Adrenal gland (tissue), 12 donors: Measurements from ENCODE around the gene PRKAR1B. TPM values are rescaled to one million over a fixed set of nuclear protein-coding genes. Genes with fewer than 3 reads are reported as not detected.
A peak's percentile ranks its signal among the peaks of the same experiment; 100 is the strongest.

Experiments
- DNase-seq, 7 donors: peaks; one replicate each; pipeline ENCODE4 v3.0.0-alpha.2; 2019 to 2020
- H3K27ac ChIP-seq, 5 donors: fragments of 200-600 bp; sonication (generic) in 4 of 5; 1 replicate in 3 of 5; 2 replicates in 2 of 5; pipeline versions ENCODE4 v1.5.1 to v1.8.0; 2016 to 2020; ENCODE audit warnings: mild to moderate bottlenecking in 1 of 5
- H3K27me3 ChIP-seq: fragments of 200-600 bp; 2 replicates; pipeline ENCODE4 v1.8.0; 2021
- H3K36me3 ChIP-seq, 2 donors: fragments of 200-600 bp; replicated peaks in 1 of 2; 1 replicate in 1 of 2; 2 replicates in 1 of 2; pipeline versions ENCODE4 v1.5.1 to v1.8.0; 2018 to 2022
- H3K4me1 ChIP-seq, 2 donors: fragments of 200-600 bp; replicated peaks in 1 of 2; 1 replicate in 1 of 2; 2 replicates in 1 of 2; pipeline versions ENCODE4 v1.5.1 to v1.8.0; 2018 to 2021
- H3K4me3 ChIP-seq, 4 donors: fragments of 200-600 bp; sonication (generic) in 3 of 4; one replicate each; pipeline ENCODE4 v1.5.1; 2016 to 2018
- H3K9me3 ChIP-seq, 3 donors: fragments of 200-600 bp; sonication (generic) in 1 of 3; replicated peaks in 1 of 3; 1 replicate in 2 of 3; 2 replicates in 1 of 3; pipeline versions ENCODE4 v1.5.1 to v1.8.0; 2016 to 2021
- CTCF ChIP-seq, 6 experiments: fragments of 450-650 bp in 4 of 6; fragments of 200-600 bp in 2 of 6; sonication (generic) in 1 of 6; IDR thresholded peaks; 1 replicate in 5 of 6; 2 replicates in 1 of 6; pipeline versions ENCODE4 v1.5.1 to v1.8.0; 2016 to 2021; ENCODE audit warnings: antibody characterized with exemption in 6 of 6, mild to moderate bottlenecking in 2 of 6, moderate library complexity in 1 of 6
- POLR2A ChIP-seq, 2 donors: fragments of 450-650 bp; IDR thresholded peaks; one replicate each; pipeline ENCODE4 v1.6.1; 2017; ENCODE audit warnings: antibody characterized with exemption in 2 of 2, mild to moderate bottlenecking in 2 of 2, moderate library complexity in 1 of 2
- WGBS, 4 donors: extraction: QIAGEN DNeasy Blood & Tissue Kit in 2 of 4; methylation state at CpG; one replicate each; pipeline versions ENCODE4 v1.1.5 to v1.1.7; 2013 to 2017; 5-methylcytosine and 5-hydroxymethylcytosine counted together
- intact Hi-C, 2 donors: fragments of 100-400 bp; cut with DNase I; formaldehyde crosslinking; loops; one replicate each; pipeline versions ENCODE4 v1.14.1 to v1.15.0; 2022 to 2023
- polyA plus RNA-seq, 3 donors: library from polyadenylated mRNA; stranded (reverse); fragments of 200-250 nt in 2 of 3; fragments of 350-450 nt in 1 of 3; fragmentation: Illumina TruSeq in 1 of 3; extraction: RNeasy Lipid Tissue Mini Kit (QIAGEN cat#74804) in 1 of 3; gene quantifications; one replicate each; pipeline ENCODE4 v1.2.3, GENCODE V29; 2013 to 2014
- total RNA-seq, 9 donors: library from RNA; depleted of rRNA in 4 of 9; stranded (reverse); fragments of >200 nt in 4 of 9; fragments of 120-200 nt in 1 of 9; fragmentation: NEBNext Ultra II Directional in 1 of 9; extraction: Animal tissue kit (Norgen Biotek cat#: 25700) in 1 of 9; gene quantifications; one replicate each; pipeline versions ENCODE4 v1.1.0 to v1.2.4, GENCODE V29; 2013 to 2023
- donor health status: healthy with polysubstance abuse.
- donor health status: Bipolar disorder and iron deficiency.
- donor health status: DM: yes; HTN: yes; CAD: no.
- donor health status: DM: no; HTN: no; CAD: no.
- donor health status: DM: no; HTN: no; CAD: no.
- donor health status: DM: yes; HTN: yes; CAD: no.

The PRKAR1B gene
- total and polyA plus RNA-seq, 12 donors: 5.2 to 21.5 (median 11.7) TPM

- Histone ChIP-seq H3K36me3 (peaks cover 0 to 28% of the 10 kb centered on the region in 2 donors), H3K9me3 (no peaks in the 10 kb centered on the region), H3K27me3 (no peaks in the 10 kb centered on the region), H3K27ac (peak overlapping the region in 2 of 5 donors; percentile 64 to 79), H3K4me3 (no peak overlapping the region), H3K4me1 (peaks cover 0 to 16% of the 10 kb centered on the region in 2 donors)
- TF ChIP-seq POLR2A (IDR thresholded peaks at IDR 0.05): no peak
- no peak for TF ChIP-seq CTCF (IDR thresholded peaks at IDR 0.05)
- WGBS, 4 donors: 86 to 96% (median 90%) methylated on average over 65 of the region's 65 CpGs
- DNase-seq: peak in 5 of 7 donors; percentile 32 to 81 (median 44)
- intact Hi-C loops: no loop called here
Measured at GRCh38 chr7:767941-768731, 41.1 kb upstream of the PRKAR1B start.

GRCh38 chr7:767580-767940, 40.5 kb upstream of the PRKAR1B start:
- TF ChIP-seq POLR2A (IDR thresholded peaks at IDR 0.05) (no peak), CTCF (IDR thresholded peaks at IDR 0.05) (no peak)
- intact Hi-C loops: no loop called here
- Histone ChIP-seq H3K9me3 (no peaks in the 10 kb centered on the region), H3K4me3 (no peak overlapping the region), H3K4me1 (peaks cover 0 to 16% of the 10 kb centered on the region in 2 donors), H3K36me3 (peaks cover 0 to 33% of the 10 kb centered on the region in 2 donors), H3K27me3 (no peaks in the 10 kb centered on the region), H3K27ac (peak overlapping the region in 1 of 5 donors; percentile 79)
- WGBS, 4 donors: 83 to 97% (median 89%) methylated on average over 17 to 20 of the region's 21 CpGs
- peak in 1 of 7 donors; percentile 35 for DNase-seq

GRCh38 chr7:765383-765782, 38.3 kb upstream of the PRKAR1B start:
- no peaks in the 10 kb centered on the region for H3K4me1 ChIP-seq
- TF ChIP-seq CTCF (IDR thresholded peaks at IDR 0.05): no peak
- no peak for TF ChIP-seq POLR2A (IDR thresholded peaks at IDR 0.05)
- H3K4me3 ChIP-seq: no peak overlapping the region
- 92 to 97% (median 96%) methylated on average over 7 of the region's 7 CpGs for WGBS, 4 donors
- H3K9me3 ChIP-seq: no peaks in the 10 kb centered on the region
- H3K27me3 ChIP-seq: no peaks in the 10 kb centered on the region
- intact Hi-C loops: no loop called here
- peaks cover 0 to 41% of the 10 kb centered on the region in 2 donors for H3K36me3 ChIP-seq
- DNase-seq: no peak
- no peak overlapping the region for H3K27ac ChIP-seq

- Histone ChIP-seq H3K4me1 (no peaks in the 10 kb centered on the region), H3K27me3 (no peaks in the 10 kb centered on the region), H3K27ac (no peak overlapping the region), H3K4me3 (no peak overlapping the region), H3K36me3 (peaks cover 0 to 52% of the 10 kb centered on the region in 2 donors), H3K9me3 (no peaks in the 10 kb centered on the region)
- 95 to 100% (median 97%) methylated on average over 8 to 19 of the region's 19 CpGs for WGBS, 4 donors
- TF ChIP-seq POLR2A (IDR thresholded peaks at IDR 0.05) (no peak), CTCF (IDR thresholded peaks at IDR 0.05) (no peak)
- intact Hi-C loops: no loop called here
- no peak for DNase-seq
Measured at GRCh38 chr7:763762-764161, 36.7 kb upstream of the PRKAR1B start.
